ENCODE measurements around the gene DHX29.

DNA sequence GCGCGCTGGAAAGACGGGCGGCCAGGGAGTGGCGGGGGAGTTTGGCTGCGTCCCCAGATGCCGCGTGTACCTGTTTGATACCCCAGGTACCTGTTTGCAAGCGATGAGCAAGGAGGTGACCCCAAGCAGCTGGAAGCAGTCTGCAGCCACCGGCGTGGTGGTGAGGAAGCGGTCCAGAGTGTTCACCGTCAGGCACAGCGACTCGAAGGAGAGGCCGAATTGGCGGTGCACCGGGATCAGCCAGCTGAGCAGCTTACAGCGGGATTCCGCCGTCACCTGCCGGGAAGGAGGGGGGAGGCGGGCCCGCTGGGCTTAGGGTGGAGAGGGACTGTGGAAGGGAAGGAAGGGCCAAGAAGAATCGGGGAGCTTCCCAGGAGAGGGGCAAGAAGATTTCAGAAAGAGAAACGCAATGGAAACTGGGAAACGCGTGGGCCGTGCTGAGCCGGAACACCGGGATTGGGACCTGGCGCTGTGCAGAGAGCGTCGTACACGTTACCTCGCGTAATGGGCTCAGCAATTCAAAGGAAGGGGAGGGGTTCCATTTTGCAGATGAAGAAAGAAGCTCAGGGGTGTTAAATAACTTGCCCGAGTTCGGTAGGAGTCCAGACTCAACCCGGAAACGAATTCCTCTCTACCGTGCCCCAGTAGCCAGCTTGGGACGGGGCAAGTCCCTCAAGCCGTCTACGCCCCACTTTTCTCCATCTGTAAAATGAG is 75.1 kb downstream of the DHX29 start:
- TF ChIP-seq, protein P1, sequence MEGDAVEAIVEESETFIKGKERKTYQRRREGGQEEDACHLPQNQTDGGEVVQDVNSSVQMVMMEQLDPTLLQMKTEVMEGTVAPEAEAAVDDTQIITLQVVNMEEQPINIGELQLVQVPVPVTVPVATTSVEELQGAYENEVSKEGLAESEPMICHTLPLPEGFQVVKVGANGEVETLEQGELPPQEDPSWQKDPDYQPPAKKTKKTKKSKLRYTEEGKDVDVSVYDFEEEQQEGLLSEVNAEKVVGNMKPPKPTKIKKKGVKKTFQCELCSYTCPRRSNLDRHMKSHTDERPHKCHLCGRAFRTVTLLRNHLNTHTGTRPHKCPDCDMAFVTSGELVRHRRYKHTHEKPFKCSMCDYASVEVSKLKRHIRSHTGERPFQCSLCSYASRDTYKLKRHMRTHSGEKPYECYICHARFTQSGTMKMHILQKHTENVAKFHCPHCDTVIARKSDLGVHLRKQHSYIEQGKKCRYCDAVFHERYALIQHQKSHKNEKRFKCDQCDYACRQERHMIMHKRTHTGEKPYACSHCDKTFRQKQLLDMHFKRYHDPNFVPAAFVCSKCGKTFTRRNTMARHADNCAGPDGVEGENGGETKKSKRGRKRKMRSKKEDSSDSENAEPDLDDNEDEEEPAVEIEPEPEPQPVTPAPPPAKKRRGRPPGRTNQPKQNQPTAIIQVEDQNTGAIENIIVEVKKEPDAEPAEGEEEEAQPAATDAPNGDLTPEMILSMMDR (optimal IDR thresholded peaks at IDR 0.05 in 1 of 3, IDR thresholded peaks at IDR 0.05 in 1 of 3, conservative IDR thresholded peaks at IDR 0.05 in 1 of 3; ENCODE audit: extremely low read depth in 1 of 3, insufficient read depth in 2 of 3, low read length in 3 of 3), result no peak
- TF ChIP-seq EZH2 (IDR thresholded peaks at IDR 0.05; ENCODE audit: low read length), result peak; percentile 33
